K562 (cell line): Measurements from ENCODE around the gene CD14. TPM values are rescaled to one million over a fixed set of nuclear protein-coding genes. Genes with fewer than 3 reads are reported as not detected.
A peak's percentile ranks its signal among the peaks of the same experiment; 100 is the strongest.
"Not testable (repeated sequence)": the region's sequence is repeated elsewhere in the genome, so short reads cannot be mapped to it uniquely, and the experiment has no call there.

Experiments
- ATAC-seq: fragments of 200-7000 bp; cut with Tn5 transposase; 3 replicates; pipeline ENCODE4 v1.9.1; 2020; ENCODE audit warnings: moderate library complexity
- BruUV-seq: library from RNA; stranded (reverse); fragments of 400-500 nt; replicated peaks from 2 replicates; lab custom pipeline; 2021; lab: Mats Ljungman, UMichigan
- CTCF ChIA-PET: fragments of 300-600 bp; formaldehyde crosslinking; extraction: SDS; loops from one replicate; lab custom pipeline; 2021; ENCODE audit warnings: low intra/inter-chr PET ratio; lab: Yijun Ruan, JAX
- POLR2A ChIA-PET: fragments of 300-600, 350-650 bp; sonication (Branson Sonifier 250); formaldehyde crosslinking; extraction: SDS; loops from one replicate; lab custom pipeline; 2021; ENCODE audit warnings: antibody characterized with exemption, inconsistent platforms; lab: Yijun Ruan, JAX
- DNase-seq, 4 experiments: peaks; one replicate each; pipeline versions ENCODE4 v3.0.0 to v3.0.0-alpha.2; 2011 to 2018; ENCODE audit warnings: low spot score in 3 of 4, mixed read lengths in 3 of 4; ENCODE audit errors: extremely low read depth in 1 of 4
- FAIRE-seq: peaks from 2 replicates; lab custom pipeline; 2011; peaks lifted over from hg19 to GRCh38; lab: Jason Lieb, UNC
- H2AFZ ChIP-seq: 2 replicates; pipeline ENCODE4 v1.6.0; 2011; ENCODE audit warnings: low read depth, low read length, control low read depth, inconsistent platforms
- H3K27ac ChIP-seq: fragments of 200-600 bp; 3 replicates; pipeline ENCODE4 v1.8.0; 2011; ENCODE audit warnings: low read depth, mild to moderate bottlenecking, control low read depth, inconsistent platforms, low read length, moderate library complexity, mixed read lengths; ENCODE audit errors: extremely low read depth
- H3K27me3 ChIP-seq, 2 experiments: fragments of 300-600 bp in 1 of 2; 2 replicates in 1 of 2; 3 replicates in 1 of 2; pipeline versions ENCODE4 v1.6.0 to v1.8.0; 2011; ENCODE audit warnings: inconsistent platforms in 2 of 2, low read length in 2 of 2, mild to moderate bottlenecking in 1 of 2, mixed read lengths in 1 of 2, moderate library complexity in 1 of 2; ENCODE audit not compliant: control insufficient read depth in 2 of 2, insufficient read depth in 2 of 2
- H3K36me3 ChIP-seq: fragments of 300-600 bp; 3 replicates; pipeline ENCODE4 v1.8.0; 2011; ENCODE audit warnings: mild to moderate bottlenecking, low read length, inconsistent platforms; ENCODE audit not compliant: control insufficient read depth, insufficient read depth
- H3K4me1 ChIP-seq, 2 experiments: fragments of 200-600 bp in 1 of 2; replicated peaks in 1 of 2; 2 replicates in 1 of 2; 3 replicates in 1 of 2; pipeline versions ENCODE4 v1.5.1 to v1.8.0; 2011; ENCODE audit warnings: inconsistent platforms in 2 of 2, low read length in 2 of 2, mild to moderate bottlenecking in 1 of 2, mixed read lengths in 1 of 2, moderate library complexity in 1 of 2; ENCODE audit not compliant: control insufficient read depth in 2 of 2, insufficient read depth in 2 of 2
- H3K4me2 ChIP-seq: 2 replicates; pipeline ENCODE4 v1.6.1; 2011; ENCODE audit warnings: low read length, control low read depth, inconsistent platforms, mixed read lengths; ENCODE audit not compliant: insufficient read depth
- H3K4me3 ChIP-seq: fragments of 200-600 bp; sonication (generic), shearing (Covaris generic); 2 replicates; pipeline ENCODE4 v1.5.1; 2016; ENCODE audit warnings: control low read depth, inconsistent platforms
- H3K79me2 ChIP-seq: fragments of 200-600 bp; 3 replicates; pipeline ENCODE4 v1.8.0; 2011; ENCODE audit warnings: low read length, inconsistent platforms; ENCODE audit not compliant: control insufficient read depth, insufficient read depth
- H3K9ac ChIP-seq, 2 experiments: 2 replicates each; pipeline versions ENCODE4 v1.6.0 to v1.6.1; 2011; ENCODE audit warnings: low read depth in 2 of 2, low read length in 2 of 2, control low read depth in 1 of 2, inconsistent platforms in 1 of 2, mild to moderate bottlenecking in 1 of 2, mixed read lengths in 1 of 2; ENCODE audit not compliant: insufficient read depth in 1 of 2
- H3K9me1 ChIP-seq: one replicate; pipeline ENCODE4 v1.6.0; 2011; ENCODE audit warnings: inconsistent platforms, mild to moderate bottlenecking, low read length, moderate library complexity; ENCODE audit not compliant: control insufficient read depth, insufficient read depth
- H3K9me3 ChIP-seq: replicated peaks from 2 replicates; pipeline ENCODE4 v1.5.1; 2011; ENCODE audit warnings: low read depth, low read length, inconsistent platforms; ENCODE audit not compliant: control insufficient read depth, insufficient read depth
- H4K20me1 ChIP-seq: replicated peaks from 2 replicates; pipeline ENCODE4 v1.6.1; 2011; ENCODE audit warnings: low read length, inconsistent platforms, mixed read lengths; ENCODE audit not compliant: control insufficient read depth, insufficient read depth
- ADNP ChIP-seq: fragments of 200-800 bp; sonication (Bioruptor generic); IDR thresholded peaks from 2 replicates; pipeline ENCODE4 v1.6.1; 2016; ENCODE audit warnings: missing genetic modification characterization, missing compliant biosample characterization
- ARID1B ChIP-seq: fragments of 450-650 bp; IDR thresholded peaks from 2 replicates; pipeline ENCODE4 v1.6.1; 2016; ENCODE audit warnings: antibody characterized with exemption, mild to moderate bottlenecking, inconsistent platforms
- ATF3 ChIP-seq, 2 experiments: fragments of 450-650 bp in 1 of 2; sonication (generic) in 1 of 2; formaldehyde crosslinking in 1 of 2; IDR thresholded peaks in 1 of 2; conservative IDR thresholded peaks in 1 of 2; 2 replicates each; pipeline versions ENCODE4 v1.6.1 to v1.8.1; 2016 to 2023; ENCODE audit warnings: mild to moderate bottlenecking in 2 of 2, moderate library complexity in 2 of 2, inconsistent platforms in 1 of 2, missing genetic modification reagents in 1 of 2
- CBFA2T2 ChIP-seq: fragments of 450-650 bp; conservative IDR thresholded peaks from 2 replicates; pipeline ENCODE4 v1.6.1; 2017; ENCODE audit warnings: mild to moderate bottlenecking
- CBFA2T3 ChIP-seq: fragments of 450-650 bp; IDR thresholded peaks from 2 replicates; pipeline ENCODE4 v1.6.1; 2017
- CEBPB ChIP-seq: fragments of 450-650 bp; IDR thresholded peaks from 2 replicates; pipeline ENCODE4 v1.6.1; 2016; ENCODE audit warnings: missing genetic modification characterization, missing compliant biosample characterization
- DPF2 ChIP-seq: fragments of 450-650 bp; IDR thresholded peaks from 2 replicates; pipeline ENCODE4 v1.6.1; 2016
- EP300 ChIP-seq: IDR thresholded peaks from 2 replicates; pipeline ENCODE4 v1.6.1; 2012; ENCODE audit warnings: low read length, improper control_type of control experiment
- FOXM1 ChIP-seq, 2 experiments: fragments of 450-650 bp in 1 of 2; sonication (generic) in 1 of 2; formaldehyde crosslinking in 1 of 2; IDR thresholded peaks; 2 replicates each; pipeline versions ENCODE4 v1.6.1 to v1.9.0; 2017 to 2022; ENCODE audit warnings: low read depth in 2 of 2, mild to moderate bottlenecking in 2 of 2, missing genetic modification reagents in 1 of 2, moderate library complexity in 1 of 2
- GATA2 ChIP-seq: sonication (generic); formaldehyde crosslinking; IDR thresholded peaks from 2 replicates; pipeline ENCODE4 v1.4.0; 2020; ENCODE audit warnings: mild to moderate bottlenecking, missing genetic modification reagents
- HDAC2 ChIP-seq: fragments of 450-650 bp; IDR thresholded peaks from 2 replicates; pipeline ENCODE4 v1.6.1; 2016; ENCODE audit warnings: mild to moderate bottlenecking
- JUND ChIP-seq, 2 experiments: IDR thresholded peaks; 2 replicates in 1 of 2; 3 replicates in 1 of 2; pipeline ENCODE4 v1.6.1; 2011; ENCODE audit warnings: borderline replicate concordance in 2 of 2, low read depth in 2 of 2, low read length in 2 of 2, improper control_type of control experiment in 1 of 2, missing biosample characterization in 1 of 2, missing genetic modification characterization in 1 of 2, missing genetic modification reagents in 1 of 2
- MTA2 ChIP-seq: fragments of 450-650 bp; IDR thresholded peaks from 2 replicates; pipeline ENCODE4 v1.6.1; 2016; ENCODE audit warnings: low read depth
- NCOR1 ChIP-seq: fragments of 450-650 bp; IDR thresholded peaks from 2 replicates; pipeline ENCODE4 v1.6.1; 2016; ENCODE audit warnings: mild to moderate bottlenecking, moderate library complexity
- SMAD4 ChIP-seq: fragments of 250-450 bp; sonication (Bioruptor Pico); conservative IDR thresholded peaks from 2 replicates; pipeline ENCODE4 v1.8.0; 2021; ENCODE audit warnings: inconsistent platforms, mild to moderate bottlenecking, moderate library complexity
- SMARCA4 ChIP-seq: fragments of 450-650 bp; IDR thresholded peaks from 2 replicates; pipeline ENCODE4 v1.6.1; 2016
- SOX6 ChIP-seq: fragments of 450-650 bp; IDR thresholded peaks from 2 replicates; pipeline ENCODE4 v1.6.1; 2014; ENCODE audit warnings: mild to moderate bottlenecking
- TAL1 ChIP-seq: fragments of 450-650 bp; IDR thresholded peaks from 2 replicates; pipeline ENCODE4 v1.6.1; 2016; ENCODE audit warnings: mild to moderate bottlenecking
- TCF3 ChIP-seq: sonication (generic); formaldehyde crosslinking; IDR thresholded peaks from 2 replicates; pipeline ENCODE4 v1.4.0; 2020; ENCODE audit warnings: mild to moderate bottlenecking, missing genetic modification reagents
- TRIM24 ChIP-seq, 2 experiments: fragments of 450-650 bp; IDR thresholded peaks; 2 replicates each; pipeline ENCODE4 v1.6.1; 2016
- ZNF639 ChIP-seq, 2 experiments: fragments of 200-800 bp in 1 of 2; sonication (Bioruptor generic) in 1 of 2; sonication (generic) in 1 of 2; formaldehyde crosslinking in 1 of 2; IDR thresholded peaks in 1 of 2; conservative IDR thresholded peaks in 1 of 2; 2 replicates each; pipeline versions ENCODE4 v1.5.0 to v1.6.1; 2016 to 2020; ENCODE audit warnings: missing compliant biosample characterization in 1 of 2, missing genetic modification characterization in 1 of 2, missing genetic modification reagents in 1 of 2
- in situ Hi-C: fragments of 300-500 bp; cut with MboI; formaldehyde crosslinking; loops from 4 replicates; pipeline ENCODE4 v1.15.0; 2018; ENCODE audit warnings: inconsistent platforms, mixed read lengths
- intact Hi-C: fragments of 100-400 bp; cut with micrococcal nuclease; formaldehyde crosslinking; loops from 2 replicates; pipeline ENCODE4 v1.14.2; 2022
- polyA plus RNA-seq, 8 experiments: library from polyadenylated mRNA; depleted of rRNA in 4 of 8; stranded (reverse) in 5 of 8; unstranded in 3 of 8; fragments of >200 nt; fragmentation: Nextera tagmentation in 2 of 8; fragmentation: Illumina TruSeq in 1 of 8; extraction: Ambion mirVana in 2 of 8; extraction: Trizol in 1 of 8; gene quantifications; 2 replicates each; pipeline versions ENCODE4 v1.2.1 to v1.2.3, GENCODE V29; 2011 to 2014; ENCODE audit warnings: inconsistent platforms in 1 of 8, missing spikeins in 1 of 8
- total RNA-seq, 7 experiments: library from RNA; depleted of rRNA in 6 of 7; stranded (reverse); fragments of >200 nt in 6 of 7; fragmentation: Illumina TruSeq in 2 of 7; extraction: Trizol in 2 of 7; gene quantifications; 2 replicates each; pipeline versions ENCODE4 v1.2.1 to v1.2.3, GENCODE V29; 2011 to 2021; ENCODE audit warnings: low replicate concordance in 1 of 7

Gene CD14
- total and polyA plus RNA-seq, 9 of the 15 experiments (the other 6 are each of a cell fraction or from before 2014, with no cell fraction given), result 0.07 to 0.47 (median 0.14) TPM; not detected in 2

GRCh38 chr5:140623061-140623460, 9.9 kb downstream of the CD14 start:
- Histone ChIP-seq H2AFZ (peak overlapping the region; percentile 76), H3K4me2 (peak overlapping the region; percentile 34)
- FAIRE-seq; H3K9ac ChIP-seq; H3K36me3 ChIP-seq; CTCF ChIA-PET; in situ Hi-C loops; ATAC-seq; H3K4me1 ChIP-seq; H3K79me2 ChIP-seq; H3K27me3 ChIP-seq; H4K20me1 ChIP-seq; BruUV-seq; H3K4me3 ChIP-seq; intact Hi-C loops; H3K9me3 ChIP-seq; H3K27ac ChIP-seq; H3K9me1 ChIP-seq; TF ChIP-seq FOXM1 (CRISPR knock-in tag; IDR thresholded peaks at IDR 0.05; ENCODE audit: low read depth); ATF3 (CRISPR knock-in tag; conservative IDR thresholded peaks at IDR 0.05): not testable (repeated sequence)
- POLR2A ChIA-PET, result interaction anchor here (1.3 to 1.6 kb wide), 2 partner anchors 16 to 61 kb away, joined by 3 to 4 read pairs; partner anchors contain the start of gene TMCO6
- DNase-seq, result peak in 1 of 4 experiments; percentile 31
- TF ChIP-seq FOXM1 (IDR thresholded peaks at IDR 0.05; ENCODE audit: low read depth), result peak; percentile 72
- peak; percentile 73 for TF ChIP-seq SMARCA4
- peak; percentile 68 for TF ChIP-seq NCOR1
- peak; percentile 69 for TF ChIP-seq CBFA2T3
- TF ChIP-seq SMAD4 (CRISPR knock-in tag), result peak; percentile 54
- 0 out of 4 replicates have a peak, but pooled peaks of 1 of the 2 experiments have one; percentile 17 for TF ChIP-seq ZNF639 (CRISPR knock-in tag; conservative IDR thresholded peaks at IDR 0.05 in 1 of 2, IDR thresholded peaks at IDR 0.05 in 1 of 2)
- TF ChIP-seq GATA2 (CRISPR knock-in tag), result peak; percentile 73; the same call in 1 of the 2 replicates
- TF ChIP-seq SOX6, result peak; percentile 63
- TF ChIP-seq TRIM24 (IDR thresholded peaks at IDR 0.05), result peak; percentile 51 to 67; a peak in 2 of 4 replicates
- TF ChIP-seq DPF2, result peak; percentile 58; the same call in 1 of the 2 replicates
- TF ChIP-seq ADNP, result 0 out of 2 replicates have a peak, but pooled peaks have one; percentile 45
- TF ChIP-seq MTA2, result 0 out of 2 replicates have a peak, but pooled peaks have one; percentile 39
- TF ChIP-seq HDAC2, result peak; percentile 13; the same call in 1 of the 2 replicates
- TF ChIP-seq TCF3 (CRISPR knock-in tag), result peak; percentile 83
- peak; percentile 66 for TF ChIP-seq TAL1
- TF ChIP-seq ARID1B, result peak; percentile 83
- TF ChIP-seq CEBPB, result peak; percentile 93
- peak; percentile 10; the same call in 1 of the 2 replicates for TF ChIP-seq JUND (IDR thresholded peaks at IDR 0.05; ENCODE audit: borderline replicate concordance, low read depth, low read length)
- peak; percentile 20; the same call in 1 of the 3 replicates for TF ChIP-seq JUND (tag; IDR thresholded peaks at IDR 0.05; ENCODE audit: borderline replicate concordance, low read depth, low read length)
- TF ChIP-seq ATF3 (IDR thresholded peaks at IDR 0.05), result peak; percentile 69; the same call in 1 of the 2 replicates
- peak; percentile 58 for TF ChIP-seq CBFA2T2
- peak; percentile 21; the same call in 1 of the 2 replicates for TF ChIP-seq EP300
